Inflammatory macrophage treated with lipopolysaccharide for 4 hours (primary cell): Measurements from ENCODE around the gene ETNK2.
"Not testable (repeated sequence)": the region's sequence is repeated elsewhere in the genome, so short reads cannot be mapped to it uniquely, and the experiment has no call there.

Experiments
- DNase-seq: peaks from one replicate; pipeline ENCODE4 v3.0.0-alpha.2; 2020

ETNK2 gene

DNA sequence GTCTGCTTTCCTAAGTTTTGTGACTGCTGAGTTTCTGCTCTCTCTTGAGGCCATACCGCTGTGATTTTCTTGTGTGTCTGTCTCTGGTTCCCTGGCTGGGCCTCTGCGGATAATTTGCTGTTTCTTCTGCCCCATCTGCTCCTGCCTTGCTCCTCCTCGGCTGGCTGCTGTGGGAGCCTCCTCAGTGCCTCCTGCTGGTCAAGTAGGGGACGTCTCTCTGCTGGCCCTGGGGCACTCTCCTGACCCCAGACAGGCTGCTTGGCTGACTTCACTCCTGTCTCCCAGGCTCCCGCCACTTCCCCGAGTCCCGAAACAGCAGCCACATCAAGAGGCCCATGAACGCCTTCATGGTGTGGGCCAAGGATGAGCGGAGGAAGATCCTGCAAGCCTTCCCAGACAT is 28.5 kb downstream of the ETNK2 start:
- peak; percentile 7 for DNase-seq

DNA sequence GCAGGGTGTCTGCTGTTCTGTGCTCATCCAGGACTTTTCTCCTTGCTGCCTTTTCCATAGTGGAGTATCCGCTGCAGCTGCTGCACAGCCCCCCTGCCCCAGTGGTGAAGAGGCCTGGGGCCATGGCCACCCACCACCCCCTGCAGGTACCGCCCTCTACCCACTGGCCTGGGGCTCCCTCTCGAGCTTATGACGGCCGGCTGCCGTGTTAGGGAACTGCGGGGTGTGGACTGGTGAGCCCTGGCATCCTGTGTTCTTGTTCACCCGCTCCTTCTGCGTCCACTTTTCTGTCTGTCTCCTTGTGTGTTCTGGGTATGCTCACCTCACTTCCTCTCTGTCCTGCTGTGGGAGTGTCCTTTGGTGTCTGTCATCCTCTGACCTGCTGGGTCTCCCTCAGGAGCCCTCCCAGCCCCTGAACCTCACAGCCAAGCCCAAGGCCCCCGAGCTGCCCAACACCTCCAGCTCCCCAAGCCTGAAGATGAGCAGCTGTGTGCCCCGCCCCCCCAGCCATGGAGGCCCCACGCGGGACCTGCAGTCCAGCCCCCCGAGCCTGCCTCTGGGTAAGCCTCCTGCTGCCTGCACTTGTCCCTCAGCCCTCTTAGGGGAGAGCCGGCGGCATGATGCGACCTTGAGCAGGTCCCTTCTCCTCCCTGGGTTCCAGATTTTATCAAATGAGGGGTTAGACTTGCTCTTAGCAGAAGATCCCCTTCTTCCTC is 29.8 kb downstream of the ETNK2 start:
- DNase-seq: no peak

DNA sequence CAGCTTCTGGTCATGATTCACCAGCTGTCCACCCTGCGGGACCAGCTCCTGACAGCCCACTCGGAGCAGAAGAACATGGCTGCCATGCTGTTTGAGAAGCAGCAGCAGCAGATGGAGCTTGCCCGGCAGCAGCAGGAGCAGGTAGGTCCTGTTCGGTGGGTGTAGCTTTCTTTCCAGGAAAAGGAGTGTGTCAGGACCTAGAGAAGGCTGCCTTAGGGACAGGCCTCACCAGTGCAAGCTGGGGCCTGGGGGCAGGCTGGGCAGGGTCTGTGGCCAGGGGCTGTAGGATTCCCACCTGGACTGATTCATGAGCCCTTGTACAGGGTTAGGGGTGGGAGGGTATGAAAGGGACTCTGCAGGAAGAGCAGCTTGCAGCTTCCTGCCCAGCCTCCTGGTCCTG is 35.3 kb downstream of the ETNK2 start:
- no peak for DNase-seq

DNA sequence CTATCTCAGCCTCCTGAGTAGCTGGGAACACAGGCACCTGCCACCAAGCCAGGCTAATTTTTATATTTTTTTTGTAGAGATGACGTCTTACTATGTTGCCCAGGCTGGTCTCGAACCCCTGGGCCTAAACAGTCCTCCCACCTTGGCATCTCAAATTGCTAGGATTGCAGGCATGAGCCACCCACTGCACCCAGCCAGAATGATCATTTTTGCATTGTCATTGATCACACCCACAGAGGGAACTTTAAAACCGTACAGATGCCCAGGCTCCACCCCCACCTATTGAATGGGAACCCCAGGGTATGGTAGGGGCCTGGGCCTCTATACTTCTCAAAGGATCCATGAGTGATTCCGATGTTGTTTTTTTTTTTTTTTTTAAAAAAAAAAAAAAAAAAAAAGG is 36.7 kb downstream of the ETNK2 start:
- peak; percentile 16 for DNase-seq

DNA sequence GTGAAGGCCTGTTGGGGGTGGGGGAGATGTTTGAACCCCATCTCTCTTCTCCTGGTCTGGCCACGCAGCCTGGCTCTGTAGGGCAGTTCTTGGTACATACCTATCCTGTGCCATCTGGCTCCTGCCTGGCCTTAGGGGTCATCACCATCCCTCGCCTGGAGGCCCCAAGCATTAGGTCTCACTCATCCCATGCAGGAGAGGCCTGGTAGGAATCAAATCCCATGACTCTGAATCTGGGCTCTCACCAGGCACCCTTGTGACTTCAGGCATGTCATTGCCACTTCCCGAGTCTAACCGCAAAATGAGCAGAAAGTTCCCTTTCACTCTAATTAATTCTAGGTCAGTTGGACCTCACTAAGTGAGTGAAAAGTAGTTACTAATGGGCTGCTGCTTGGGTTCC is 37.2 kb downstream of the ETNK2 start:
- peak; percentile 76 for DNase-seq

DNA sequence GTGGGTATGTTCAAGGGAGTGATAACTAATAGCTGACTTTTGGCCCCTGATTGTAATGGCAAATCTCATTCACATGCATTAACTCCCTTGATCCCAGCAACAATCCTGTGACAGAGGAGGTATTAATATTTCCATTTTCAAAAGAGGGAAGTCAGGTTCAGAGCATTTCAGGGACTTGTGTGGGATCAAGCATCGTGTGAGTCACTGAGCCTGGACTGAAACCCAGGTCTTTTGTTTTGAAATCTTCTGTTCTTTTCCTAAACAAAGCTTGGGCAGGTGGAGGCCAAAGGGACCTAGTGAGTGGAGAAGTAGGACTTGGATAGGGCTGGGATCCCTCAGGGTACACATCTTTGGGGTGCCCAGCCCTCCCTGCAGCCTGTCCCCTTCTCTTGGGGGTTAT is 37.9 kb downstream of the ETNK2 start:
- peak; percentile 59 for DNase-seq

DNA sequence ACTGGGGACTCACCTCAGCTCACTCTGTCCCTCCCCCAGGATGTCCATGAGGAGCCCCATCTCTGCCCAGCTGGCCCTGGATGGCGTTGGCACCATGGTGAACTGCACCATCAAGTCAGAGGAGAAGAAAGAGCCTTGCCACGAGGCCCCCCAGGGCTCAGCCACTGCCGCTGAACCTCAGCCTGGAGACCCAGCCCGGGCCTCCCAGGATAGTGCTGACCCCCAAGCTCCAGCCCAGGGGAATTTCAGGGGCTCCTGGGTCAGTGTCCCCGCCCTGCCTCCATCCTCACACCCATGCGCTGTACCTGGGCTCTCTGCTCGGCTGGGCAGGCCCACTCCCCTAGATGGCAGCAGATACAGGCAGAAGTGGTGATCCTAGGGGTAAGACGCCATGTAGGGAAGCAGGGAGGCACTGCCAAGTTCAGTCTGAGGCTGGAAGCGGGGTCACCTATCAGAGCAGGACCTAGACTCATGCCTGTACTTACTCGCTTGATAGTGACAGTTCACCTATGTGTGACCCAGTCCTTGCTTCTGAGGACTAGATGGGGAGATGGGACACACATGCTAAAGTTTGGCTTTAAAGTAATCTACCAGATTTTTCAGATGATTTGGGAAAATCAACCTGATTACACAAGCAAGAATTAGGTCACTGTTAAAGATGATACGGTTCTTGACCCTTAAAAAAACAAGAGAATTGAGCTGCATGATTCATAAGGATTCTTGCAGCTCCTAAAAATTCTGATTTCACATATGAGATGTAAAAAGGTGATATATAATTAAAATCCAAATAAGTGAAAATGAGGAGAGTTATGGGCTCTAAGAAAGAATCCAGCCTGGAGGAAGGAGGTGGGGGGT is 38.7 kb downstream of the ETNK2 start:
- peak; percentile 7 for DNase-seq

DNA sequence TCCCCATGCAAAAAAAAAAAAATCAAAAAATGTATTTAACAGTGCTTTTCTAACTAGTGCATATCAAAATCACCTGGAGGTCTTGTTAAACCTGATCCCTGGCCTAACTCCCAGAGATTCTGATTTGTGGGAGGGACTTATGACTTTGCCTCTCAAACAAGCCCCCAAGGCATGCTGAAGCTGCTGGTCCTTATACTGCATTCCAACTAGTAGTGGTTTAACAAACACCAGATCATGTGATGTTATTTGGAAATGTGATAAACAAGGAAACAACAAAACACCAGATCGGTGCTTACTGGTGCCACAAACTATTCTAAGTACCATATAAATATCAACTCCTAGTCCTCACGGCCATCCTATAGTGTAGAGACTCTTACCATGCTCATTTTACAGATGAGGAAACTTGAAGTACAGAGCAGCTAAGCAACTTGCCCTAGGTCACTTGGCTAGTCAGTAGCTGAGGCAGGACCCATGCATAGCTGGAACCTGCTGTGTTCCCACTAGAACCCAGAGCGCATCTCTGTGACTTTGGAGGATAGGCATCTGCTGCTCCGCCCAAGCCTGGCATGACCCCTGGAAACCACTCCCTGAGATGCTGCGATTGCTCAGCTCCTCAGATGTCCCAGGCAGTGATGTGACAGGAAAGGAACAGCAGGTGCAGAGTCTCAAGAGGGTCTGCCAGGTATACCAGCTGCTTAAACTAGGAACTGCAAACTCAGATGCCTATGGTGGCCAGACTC is 40.8 kb downstream of the ETNK2 start:
- no peak for DNase-seq

DNA sequence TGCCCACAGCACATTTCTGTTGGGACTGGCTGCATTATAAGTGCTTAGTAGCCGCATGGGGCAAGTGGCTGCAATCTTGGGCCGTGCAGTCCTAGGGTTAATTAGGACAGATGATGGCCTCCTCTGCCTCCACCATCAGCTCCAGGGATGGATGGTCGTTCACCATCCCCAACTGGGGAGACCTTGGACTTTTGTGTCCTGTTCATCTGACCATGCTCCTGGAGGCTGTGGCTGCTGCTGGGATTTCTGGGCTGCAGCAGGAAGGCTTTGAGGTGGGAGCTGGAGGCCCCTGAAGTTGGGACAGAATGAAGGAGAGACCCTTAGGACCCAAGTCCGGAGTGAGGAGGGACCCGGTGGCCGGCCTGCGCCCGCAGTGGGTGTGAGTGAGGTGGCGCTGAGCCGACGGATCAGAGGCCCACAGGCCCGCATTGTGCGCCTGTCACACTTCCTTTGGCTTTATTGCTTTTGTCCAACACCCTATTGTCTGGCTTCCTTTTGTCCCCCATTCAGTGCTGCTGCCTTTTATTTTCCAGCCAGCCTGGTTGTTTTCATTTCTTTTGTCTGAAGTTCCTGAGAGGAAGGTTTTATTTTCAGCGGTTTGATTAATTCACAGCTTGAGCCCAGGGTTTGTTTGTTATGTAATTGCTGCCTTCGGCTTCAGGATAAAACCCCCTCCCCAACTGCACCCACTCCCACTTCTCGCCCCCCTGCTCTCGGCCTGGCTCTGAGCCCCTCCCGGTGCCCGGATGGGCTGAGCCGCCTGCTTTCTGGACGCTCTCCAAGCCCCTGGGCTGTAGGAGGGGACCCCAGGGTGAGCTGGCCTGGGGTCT is 43.3 kb downstream of the ETNK2 start:
- DNase-seq: no peak

DNA sequence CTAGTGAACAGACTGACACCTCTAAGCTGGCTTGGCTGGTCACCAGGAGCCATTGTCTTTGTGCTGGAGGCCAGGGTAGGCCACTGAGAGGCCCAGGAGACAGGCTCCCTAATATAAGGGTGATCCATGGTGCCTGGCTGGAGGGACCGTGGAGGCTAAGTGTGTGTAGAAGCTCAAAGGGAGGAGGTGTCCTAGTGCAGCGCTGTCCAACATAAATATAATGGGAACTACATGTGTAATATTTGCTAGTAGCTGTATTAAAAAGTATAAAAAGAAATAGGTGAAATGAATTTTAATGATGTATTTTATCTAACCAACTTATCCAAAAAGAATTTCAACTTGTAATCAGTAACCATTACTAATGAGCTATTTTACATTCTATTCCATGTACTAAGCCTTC is 44.0 kb downstream of the ETNK2 start:
- no peak for DNase-seq

DNA sequence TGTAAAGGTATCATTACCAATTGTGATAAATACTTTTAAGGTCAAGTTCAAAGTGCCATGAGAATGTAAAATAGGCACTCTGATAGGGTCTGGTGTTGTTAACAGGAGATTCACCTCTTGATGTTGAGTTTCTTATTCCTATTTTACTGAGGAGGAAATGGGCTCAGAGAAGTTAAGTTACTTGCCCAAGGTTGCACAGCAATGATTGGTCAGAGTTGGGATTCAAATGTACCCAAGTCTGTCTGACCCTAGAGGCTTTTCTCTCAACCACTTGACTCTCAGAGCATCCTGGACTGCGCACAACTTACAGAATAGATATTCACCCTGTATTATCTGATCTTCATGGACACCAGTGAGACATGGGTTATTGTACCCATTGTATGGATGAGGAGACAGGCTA is 45.0 kb downstream of the ETNK2 start:
- DNase-seq: no peak

DNA sequence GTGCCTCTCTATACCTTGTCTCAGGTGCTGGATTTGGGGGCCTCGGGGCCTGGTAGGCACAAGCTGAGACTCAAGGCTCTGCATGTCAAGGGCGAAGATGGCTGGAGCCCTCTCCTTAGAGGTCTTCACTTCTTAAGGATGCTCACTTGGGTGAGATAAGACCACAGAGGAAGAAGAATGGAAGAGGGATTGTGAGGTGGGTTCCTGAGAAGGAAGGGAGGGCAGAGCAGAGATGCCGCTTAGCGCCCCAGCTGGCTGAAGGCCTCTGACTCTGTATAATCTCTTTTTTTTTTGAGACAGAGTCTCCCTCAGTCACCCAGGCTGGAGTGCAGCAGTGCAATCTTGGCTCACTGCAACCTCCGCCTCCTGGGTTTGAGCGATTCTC is 46.7 kb downstream of the ETNK2 start:
- no peak for DNase-seq

DNA sequence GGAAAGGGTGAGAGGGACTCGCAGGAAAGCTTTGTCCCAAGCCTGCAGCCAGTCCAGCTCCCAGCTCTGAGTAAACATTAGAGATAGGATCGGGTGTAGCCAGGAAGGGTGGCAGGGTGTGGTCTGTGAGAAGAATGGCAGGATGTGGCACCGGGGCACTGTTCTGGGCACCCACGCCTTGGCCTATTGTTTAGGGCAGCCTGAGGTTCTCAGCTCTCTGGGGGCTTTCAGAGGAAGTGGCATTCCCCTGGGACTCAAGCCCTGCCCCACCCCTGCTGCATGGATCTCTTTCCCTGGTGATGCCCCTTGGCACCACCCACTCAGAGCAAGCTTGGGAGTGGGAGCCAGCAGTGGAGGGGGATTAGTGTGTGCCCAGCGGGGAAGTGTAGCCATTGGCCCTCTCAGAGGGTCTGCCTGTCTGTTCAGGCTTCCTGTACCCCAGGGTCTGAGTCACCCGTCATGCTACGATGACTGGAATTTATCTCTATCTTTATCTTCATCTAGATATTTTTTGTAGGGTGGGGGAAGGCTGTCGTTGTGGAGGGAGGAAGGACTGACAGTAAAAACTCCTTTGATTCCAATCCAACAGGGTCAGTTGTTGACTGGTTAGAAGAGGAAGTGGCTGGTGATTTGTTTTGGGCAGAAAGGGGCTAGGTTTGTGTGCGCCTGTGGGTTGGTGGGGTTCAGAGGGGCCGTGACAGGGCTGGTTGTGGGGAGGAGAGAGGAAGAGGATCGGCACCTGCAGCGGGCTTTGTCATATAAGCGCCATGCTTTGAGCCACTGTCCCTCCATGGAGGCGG is 47.3 kb downstream of the ETNK2 start:
- DNase-seq: peak; percentile 32

DNA sequence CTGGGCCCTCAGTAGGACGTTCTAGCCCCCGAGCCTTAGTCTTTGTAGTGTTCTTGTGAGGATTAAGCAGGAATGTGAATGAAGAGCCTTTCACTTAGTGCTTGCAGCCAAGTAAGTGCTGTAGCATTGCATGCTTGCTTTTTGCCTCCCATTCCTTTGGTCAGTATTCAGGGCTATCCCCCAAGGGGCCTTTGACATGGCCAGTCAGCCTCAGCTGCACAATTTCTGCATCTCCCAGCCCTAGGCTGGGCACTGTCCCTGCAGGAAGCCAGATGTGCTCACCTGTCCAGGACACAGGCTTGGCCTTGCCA is 48.5 kb downstream of the ETNK2 start:
- no peak for DNase-seq

DNA sequence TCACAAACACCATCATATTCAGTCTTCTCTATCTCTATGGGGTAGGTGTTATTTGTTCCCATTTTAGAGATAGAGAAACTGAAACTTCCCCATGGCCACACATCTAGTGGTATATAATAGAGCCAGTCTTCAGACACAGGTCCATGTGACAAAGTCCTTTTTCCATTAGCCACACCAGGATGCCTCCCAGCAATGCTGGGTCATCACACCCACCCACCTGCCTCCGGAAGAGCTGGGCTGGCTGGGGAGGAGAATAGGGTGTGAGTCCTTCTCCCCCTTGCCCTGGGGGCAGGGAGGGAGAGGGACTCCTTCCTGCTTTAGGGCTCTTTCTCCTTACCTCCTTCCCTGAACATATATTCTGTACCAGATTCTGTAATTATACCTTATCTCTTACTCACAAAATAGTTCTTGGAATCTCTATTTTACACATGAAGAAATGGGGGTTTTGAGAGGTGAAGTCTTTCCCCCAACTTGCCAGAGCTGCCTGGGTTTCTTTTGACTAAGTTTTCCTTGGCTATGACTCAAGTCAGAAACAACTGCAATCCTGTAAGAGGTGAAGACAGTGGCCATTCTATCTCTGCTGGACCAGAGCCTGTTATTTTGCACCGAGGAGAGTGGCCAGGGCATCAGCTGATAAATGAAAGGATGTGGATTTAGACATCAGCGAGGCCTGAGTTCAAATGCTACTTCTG is 49.0 kb downstream of the ETNK2 start:
- peak; percentile 63 for DNase-seq

DNA sequence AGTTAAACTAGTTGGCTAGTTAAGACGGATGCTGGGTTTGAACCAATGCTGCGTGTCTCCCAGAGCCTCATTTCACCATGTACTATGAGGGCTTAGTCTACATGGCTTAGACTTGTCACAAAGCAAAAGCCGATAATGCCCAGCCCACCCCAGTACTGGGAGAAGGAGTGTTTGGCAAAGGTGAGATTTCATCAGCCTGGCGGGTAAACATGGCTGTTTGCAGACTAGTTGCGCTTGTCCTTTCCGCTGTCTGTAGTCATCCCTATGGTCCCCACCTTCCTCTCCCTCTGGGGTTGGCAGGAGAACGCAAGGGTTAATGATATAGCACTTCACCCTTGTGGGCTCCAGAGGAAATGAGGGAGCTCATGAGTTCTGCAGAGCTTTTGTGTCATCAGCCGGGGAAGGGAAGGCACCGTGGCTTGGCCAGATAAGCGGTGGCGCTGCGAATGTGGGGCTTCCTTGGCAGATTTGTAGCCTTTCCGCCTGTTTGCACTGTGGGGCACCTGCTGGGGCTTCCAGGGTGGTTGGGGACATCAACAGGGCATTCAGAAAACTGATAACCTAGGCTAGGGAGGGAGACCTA is 49.7 kb downstream of the ETNK2 start:
- DNase-seq: peak; percentile 21

DNA sequence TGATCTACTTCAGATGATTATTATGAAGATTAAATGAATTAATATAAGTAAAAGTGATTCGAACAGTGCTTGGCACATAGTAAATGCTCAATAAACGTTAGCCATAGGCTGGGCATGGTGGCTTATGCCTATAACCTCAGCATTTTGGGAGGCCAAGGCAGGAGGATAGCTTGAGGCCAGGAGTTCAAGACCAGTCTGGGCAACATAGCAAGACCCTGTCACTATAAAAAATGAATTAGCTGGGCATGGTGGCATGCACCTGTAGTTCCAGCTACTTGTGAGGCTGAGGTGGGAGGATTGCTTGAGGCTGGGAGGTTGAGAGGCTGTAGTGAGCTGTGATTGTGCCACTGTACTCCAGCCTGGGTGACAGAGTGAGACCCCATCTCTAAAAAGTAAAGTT is 52.1 kb downstream of the ETNK2 start:
- DNase-seq: not testable (repeated sequence)

DNA sequence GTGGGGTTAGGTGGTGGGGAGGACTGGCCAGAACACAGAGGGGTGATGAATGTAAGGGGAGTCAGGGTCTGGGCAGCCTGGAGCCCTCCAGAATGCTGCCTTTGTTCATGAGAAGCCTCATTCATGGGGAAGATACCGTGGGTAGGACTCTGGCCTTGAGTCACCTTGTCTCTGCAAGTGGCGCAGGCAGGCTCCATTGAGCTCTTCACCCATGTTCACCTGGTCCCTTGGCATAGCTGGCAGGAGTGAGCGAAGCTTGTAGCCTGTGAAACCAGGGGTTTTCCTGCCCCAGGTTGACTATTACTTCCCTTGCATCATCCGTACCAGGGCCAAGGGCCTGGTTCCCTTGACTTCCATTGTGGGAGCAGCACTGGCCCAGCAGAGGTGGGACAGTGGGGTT is 53.2 kb downstream of the ETNK2 start:
- no peak for DNase-seq

DNA sequence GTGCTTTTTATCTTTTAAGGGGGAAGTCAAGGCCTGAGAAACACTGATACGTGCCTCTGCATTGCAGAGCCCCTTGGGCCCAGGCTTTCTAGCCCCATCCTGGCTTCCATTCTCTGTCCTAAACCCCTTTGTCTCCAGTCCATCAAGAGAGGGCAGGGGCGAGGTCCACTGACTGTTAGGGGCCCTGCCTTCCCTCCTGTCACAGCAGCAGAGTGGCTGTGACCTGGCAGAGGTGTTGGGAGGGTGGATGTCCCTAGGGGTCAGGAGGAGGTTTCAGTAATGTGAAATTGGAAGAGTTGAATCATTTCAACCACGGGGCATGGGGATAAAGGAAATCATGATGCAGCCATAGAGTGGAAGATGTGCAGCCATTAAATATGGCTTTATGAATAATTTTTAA is 54.9 kb downstream of the ETNK2 start:
- no peak for DNase-seq

DNA sequence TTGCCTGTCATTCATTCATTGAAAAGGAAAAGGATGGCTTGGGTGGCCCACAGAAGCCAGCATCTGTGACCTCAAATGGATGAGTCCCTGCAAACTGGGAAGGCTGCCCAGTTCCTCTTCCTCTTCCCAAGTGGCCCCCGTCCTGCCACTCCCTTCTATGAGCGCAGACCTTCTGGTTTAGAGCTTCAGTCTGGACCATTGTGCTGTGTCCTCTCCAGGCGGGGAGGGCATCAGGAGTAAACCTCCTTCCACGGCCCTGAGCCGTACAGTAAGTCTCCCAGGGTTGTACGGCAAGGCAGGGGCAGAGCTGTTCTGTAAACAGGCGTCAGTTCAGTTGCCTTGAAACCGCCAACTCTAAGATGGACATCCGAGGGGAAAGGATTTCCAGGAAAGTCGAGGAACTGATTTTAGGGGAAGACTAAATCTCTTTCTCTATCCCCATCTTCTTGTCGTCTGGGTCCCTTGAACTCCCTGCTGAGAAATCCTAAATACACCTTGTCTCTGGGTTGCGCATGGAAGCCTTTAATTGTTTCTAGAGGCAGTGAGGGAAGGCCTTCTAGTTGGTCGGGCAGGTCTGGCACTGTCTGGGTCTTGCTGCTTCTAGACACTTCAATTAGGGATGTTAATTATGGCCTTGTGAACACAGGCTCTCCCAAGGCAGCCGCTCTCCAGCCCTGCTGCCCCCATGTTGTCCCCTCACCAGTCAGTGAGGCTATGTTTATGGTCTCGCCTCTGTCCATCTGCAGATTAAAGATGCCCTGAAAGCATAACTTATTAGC is 56.8 kb downstream of the ETNK2 start:
- DNase-seq: peak; percentile 20
